H7 (cell line): ENCODE data around the gene MAVS. TPM values are rescaled to one million over a fixed set of nuclear protein-coding genes. Genes with fewer than 3 reads are reported as not detected.

Experiments used
- DNase-seq: peaks from one replicate; pipeline ENCODE4 v3.0.0; 2012
- H3K27me3 ChIP-seq: 2 replicates; pipeline ENCODE4 v1.6.0; 2011; ENCODE audit warnings: mild to moderate bottlenecking, low read length; ENCODE audit not compliant: control insufficient read depth, insufficient read depth
- H3K36me3 ChIP-seq: replicated peaks from 2 replicates; pipeline ENCODE4 v1.5.1; 2011; ENCODE audit warnings: low read length; ENCODE audit not compliant: control insufficient read depth, insufficient read depth
- H3K4me3 ChIP-seq: 2 replicates; pipeline ENCODE4 v1.5.1; 2011; ENCODE audit warnings: low read depth, mild to moderate bottlenecking, control low read depth, low read length, moderate library complexity; ENCODE audit not compliant: insufficient read depth
- total RNA-seq: library from RNA; depleted of rRNA; stranded (reverse); fragments of >200 nt; shearing (Covaris generic); gene quantifications from 2 replicates; pipeline ENCODE4 v1.2.3, GENCODE V29; 2014

The MAVS gene
- total RNA-seq, 1 experiment from 2014 or later: 10.6 TPM

GRCh38 chr20:3808544-3808943 lies 38.1 kb upstream of the MAVS start:
- Histone ChIP-seq H3K27me3 (no peaks in the 10 kb centered on the region), H3K4me3 (no peak overlapping the region), H3K36me3 (peaks cover 6% of the 10 kb centered on the region)
- DNase-seq: no peak

DNA sequence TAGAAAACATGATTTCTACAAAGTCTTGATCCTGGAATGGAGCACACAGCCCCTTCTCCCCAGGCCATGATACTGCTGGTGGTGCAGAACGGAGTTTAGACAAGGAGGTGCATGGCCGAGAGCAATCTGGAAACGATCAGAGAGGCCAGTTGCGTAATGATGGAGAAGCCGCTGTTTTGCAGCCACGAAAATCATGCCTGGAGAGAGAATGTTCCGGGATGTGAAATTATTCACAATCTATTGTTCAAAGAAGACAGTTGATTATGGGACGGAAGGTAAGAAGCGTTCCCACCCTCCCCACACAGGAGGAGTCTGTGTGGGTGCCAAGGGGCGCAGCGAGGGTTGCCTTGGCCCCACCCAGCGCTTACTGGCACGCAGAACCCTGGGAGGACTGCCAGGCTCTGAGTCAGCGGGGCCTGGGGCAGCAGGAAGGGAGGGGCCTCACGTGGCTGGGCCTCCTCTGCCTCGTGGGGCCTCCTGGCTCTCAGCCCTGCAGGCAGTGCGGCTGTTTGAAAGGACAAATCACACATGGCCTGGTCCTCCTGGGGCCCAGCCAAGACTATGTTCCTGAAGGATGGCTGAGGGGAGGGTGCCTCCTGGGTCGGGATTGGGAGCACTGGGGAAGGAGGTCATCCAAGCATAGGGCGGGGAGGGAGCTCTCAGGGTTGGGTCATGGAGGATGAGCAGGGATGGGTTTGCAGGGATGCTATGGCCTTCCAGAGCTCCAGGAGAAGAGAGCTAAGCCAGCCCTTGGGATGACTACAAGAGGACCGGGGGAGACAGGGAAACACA lies 35.0 kb upstream of the MAVS start:
- DNase-seq: peak; percentile 59
- H3K36me3 ChIP-seq: no peaks in the 10 kb centered on the region
- no peak overlapping the region for H3K4me3 ChIP-seq
- H3K27me3 ChIP-seq: no peaks in the 10 kb centered on the region

DNA sequence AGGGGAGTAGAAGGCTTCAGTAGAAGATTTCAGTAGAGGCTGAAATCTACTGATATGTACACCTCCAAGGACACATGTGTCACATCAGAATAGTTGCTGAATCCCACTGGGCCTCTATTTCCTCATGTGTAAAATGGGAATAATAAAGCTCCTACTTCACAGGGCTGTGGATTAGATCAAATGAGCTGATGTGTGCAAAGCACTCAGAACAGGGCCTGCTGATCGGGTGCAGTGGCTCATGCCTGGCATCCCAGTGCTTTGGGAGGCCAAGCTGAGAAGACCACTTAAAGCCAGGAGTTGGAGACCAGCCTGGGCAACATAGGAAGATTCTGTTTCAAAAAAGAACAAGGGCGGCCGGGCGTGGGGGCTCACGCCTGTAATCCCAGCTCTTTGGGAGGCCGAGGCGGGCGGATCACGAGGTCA lies 34.4 kb upstream of the MAVS start:
- Histone ChIP-seq H3K4me3 (no peak overlapping the region), H3K27me3 (no peaks in the 10 kb centered on the region), H3K36me3 (no peaks in the 10 kb centered on the region)
- no peak for DNase-seq

DNA sequence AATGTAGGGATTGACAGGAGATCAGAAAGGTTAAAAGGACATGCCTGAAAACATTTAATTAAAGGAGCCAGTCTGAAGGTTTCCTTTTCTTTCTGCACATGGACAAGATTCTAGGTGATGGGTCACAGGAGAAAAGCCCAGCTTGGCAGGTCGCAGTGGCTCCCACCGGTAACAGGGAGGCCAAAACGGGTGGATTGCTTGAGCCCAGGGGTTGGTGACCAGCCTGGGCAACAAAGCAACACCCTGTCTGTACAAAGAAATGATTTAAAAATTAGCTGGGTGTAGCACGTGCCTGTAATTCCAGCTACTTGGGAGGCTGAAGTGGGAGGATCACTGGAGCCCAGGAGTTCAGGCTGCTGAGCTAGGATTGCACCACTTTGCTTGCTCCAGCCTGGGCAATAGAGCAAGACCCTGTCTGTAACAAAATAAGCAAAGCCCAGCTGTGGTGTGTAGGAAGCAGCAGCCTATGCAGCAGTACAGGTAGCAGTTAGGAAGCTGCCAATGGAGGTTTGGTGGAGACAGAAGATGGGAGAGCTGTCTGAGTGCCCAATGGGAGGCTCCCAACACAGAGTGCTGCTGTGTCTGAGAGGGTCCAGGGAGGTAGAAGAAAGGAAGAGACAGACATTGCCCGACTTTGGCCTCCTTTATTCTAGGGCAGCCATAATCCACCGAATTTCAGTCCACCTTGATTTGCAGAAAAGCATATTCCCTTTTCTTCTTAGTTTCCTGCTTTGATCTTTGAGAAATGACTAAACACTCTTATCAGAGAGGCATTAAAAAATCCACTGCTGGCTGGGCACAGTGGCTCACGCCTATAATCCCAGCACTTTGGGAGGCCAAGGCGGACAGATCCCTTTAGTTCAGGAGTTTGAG lies 33.4 kb upstream of the MAVS start:
- peak; percentile 26 for DNase-seq
- Histone ChIP-seq H3K36me3 (no peaks in the 10 kb centered on the region), H3K4me3 (no peak overlapping the region), H3K27me3 (no peaks in the 10 kb centered on the region)

- DNase-seq: no peak
- H3K4me3 ChIP-seq: no peak overlapping the region
- no peaks in the 10 kb centered on the region for H3K27me3 ChIP-seq
- H3K36me3 ChIP-seq: no peaks in the 10 kb centered on the region
Measured at GRCh38 chr20:3813848-3814581, 32.6 kb upstream of the MAVS start.

- H3K36me3 ChIP-seq: no peaks in the 10 kb centered on the region
- H3K27me3 ChIP-seq: no peaks in the 10 kb centered on the region
- H3K4me3 ChIP-seq: no peak overlapping the region
- DNase-seq: peak; percentile 32
Measured at GRCh38 chr20:3814928-3815495, 31.6 kb upstream of the MAVS start.

DNA sequence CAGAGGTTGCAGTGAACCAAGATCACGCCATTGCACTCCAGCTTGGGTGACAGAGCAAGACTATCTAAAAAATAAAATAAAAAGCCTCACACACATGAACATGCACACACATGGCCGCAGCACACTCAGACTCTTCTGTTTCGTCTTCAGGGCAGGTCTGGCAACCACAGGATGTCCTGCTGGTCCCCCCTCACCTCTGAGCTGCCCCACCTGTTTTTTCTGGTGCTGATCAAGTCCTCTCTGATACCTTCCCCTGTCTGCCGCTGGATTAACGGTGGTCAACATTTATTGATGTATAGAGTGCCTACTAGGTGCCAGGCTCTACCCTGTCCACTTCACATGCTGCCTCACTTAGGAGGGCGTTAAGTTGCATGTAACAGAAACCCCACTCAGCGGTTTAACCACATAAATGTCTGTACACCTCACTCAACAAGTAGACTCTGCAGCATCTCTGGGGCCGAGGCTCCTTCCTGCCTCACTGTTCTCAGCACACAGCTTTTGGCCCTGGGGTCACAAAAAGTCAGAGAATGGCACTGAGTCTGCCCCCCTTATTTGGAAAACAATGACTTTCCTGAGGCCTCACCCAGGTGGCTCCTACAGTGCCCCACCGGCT lies 30.8 kb upstream of the MAVS start:
- DNase-seq: peak; percentile 34
- H3K36me3 ChIP-seq: no peaks in the 10 kb centered on the region
- no peak overlapping the region for H3K4me3 ChIP-seq
- H3K27me3 ChIP-seq: no peaks in the 10 kb centered on the region

GRCh38 chr20:3818155-3819151 lies 28.2 kb upstream of the MAVS start:
- Histone ChIP-seq H3K36me3 (no peaks in the 10 kb centered on the region; the same call in 1 of the 2 replicates), H3K27me3 (no peaks in the 10 kb centered on the region), H3K4me3 (no peak overlapping the region)
- DNase-seq: peak; percentile 85

- Histone ChIP-seq H3K36me3 (no peaks in the 10 kb centered on the region; the same call in 1 of the 2 replicates), H3K27me3 (no peaks in the 10 kb centered on the region), H3K4me3 (peak overlapping the region; percentile 90)
- peak; percentile 37 for DNase-seq
Measured at GRCh38 chr20:3819411-3820047, 27.1 kb upstream of the MAVS start.

GRCh38 chr20:3820048-3820900 lies 26.4 kb upstream of the MAVS start, which contains the start of gene AP5S1:
Gene AP5S1, plus strand, starts transcription at chr20:3820547. Its CDS starts 1,571 bp downstream, at chr20:3822118.
- Histone ChIP-seq H3K36me3 (no peaks in the 10 kb centered on the region; the same call in 1 of the 2 replicates), H3K27me3 (no peaks in the 10 kb centered on the region), H3K4me3 (peak within 1 kb of the TSS; percentile 90)
- peak; percentile 98 for DNase-seq

DNA sequence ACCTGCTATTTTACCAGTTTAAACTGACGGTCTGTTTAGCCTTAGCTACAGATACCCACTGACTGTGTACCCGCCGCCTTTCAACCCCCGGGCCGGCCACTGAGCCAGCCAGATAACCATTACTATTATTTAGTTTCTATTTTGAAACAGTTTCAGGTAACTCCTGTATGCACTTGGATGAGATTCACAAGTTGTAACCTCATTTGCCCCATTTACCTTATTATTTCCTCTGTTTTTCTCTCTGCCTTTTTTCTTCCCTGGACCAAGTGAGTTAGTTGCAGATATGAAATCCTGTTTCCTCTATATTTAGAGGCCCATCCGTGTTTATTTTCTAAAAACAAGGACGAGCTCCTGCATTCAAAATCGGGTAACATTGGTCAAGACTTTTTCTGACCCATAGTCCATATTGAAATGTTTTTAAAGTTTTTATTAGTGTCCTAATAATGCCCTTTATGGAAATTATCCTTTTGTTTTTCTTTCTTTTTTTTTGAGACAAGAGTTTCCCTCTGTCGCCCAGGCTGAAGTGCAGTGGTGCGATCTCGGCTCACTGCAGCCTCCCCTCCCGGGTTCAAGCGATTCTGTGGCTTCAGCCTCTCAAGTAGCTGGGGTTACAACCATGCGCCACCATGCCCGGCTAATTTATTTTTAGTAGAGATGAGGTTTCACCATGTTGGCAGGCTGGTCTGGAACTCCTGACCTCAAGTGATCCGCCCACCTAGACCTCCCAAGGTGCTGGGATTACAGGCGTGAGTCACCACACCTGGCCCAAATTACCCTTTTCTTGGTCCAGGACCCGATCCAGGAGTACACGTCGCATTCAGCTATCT lies 25.5 kb upstream of the MAVS start:
- no peaks in the 10 kb centered on the region; the same call in 1 of the 2 replicates for H3K36me3 ChIP-seq
- H3K27me3 ChIP-seq: no peaks in the 10 kb centered on the region
- DNase-seq: no peak
- H3K4me3 ChIP-seq: peak overlapping the region; percentile 90
